GM13976 (cell line): ENCODE results near the gene ROPN1L.
"Not testable (repeated sequence)": the region's sequence is repeated elsewhere in the genome, so short reads cannot be mapped to it uniquely, and the experiment has no call there.

Experiments used
- DNase-seq: peaks from one replicate; pipeline ENCODE4 v3.0.0; 2012; ENCODE audit warnings: low spot score
- in situ Hi-C: fragments of 300-500 bp; cut with MboI; formaldehyde crosslinking; loops from one replicate; pipeline ENCODE4 v1.12.0; 2022; ENCODE audit warnings: low sequenced_read_pairs, mixed read lengths, inconsistent platforms; ENCODE audit not compliant: unreplicated experiment
- TF ChIP-seq, protein P1 (sequence below): IDR thresholded peaks from 2 replicates; pipeline ENCODE4 v1.5.1; 2012; ENCODE audit warnings: borderline replicate concordance, mild to moderate bottlenecking; ENCODE audit not compliant: insufficient read depth; ENCODE audit errors: extremely low read depth, missing control alignments, control extremely low read depth

Gene ROPN1L

DNA sequence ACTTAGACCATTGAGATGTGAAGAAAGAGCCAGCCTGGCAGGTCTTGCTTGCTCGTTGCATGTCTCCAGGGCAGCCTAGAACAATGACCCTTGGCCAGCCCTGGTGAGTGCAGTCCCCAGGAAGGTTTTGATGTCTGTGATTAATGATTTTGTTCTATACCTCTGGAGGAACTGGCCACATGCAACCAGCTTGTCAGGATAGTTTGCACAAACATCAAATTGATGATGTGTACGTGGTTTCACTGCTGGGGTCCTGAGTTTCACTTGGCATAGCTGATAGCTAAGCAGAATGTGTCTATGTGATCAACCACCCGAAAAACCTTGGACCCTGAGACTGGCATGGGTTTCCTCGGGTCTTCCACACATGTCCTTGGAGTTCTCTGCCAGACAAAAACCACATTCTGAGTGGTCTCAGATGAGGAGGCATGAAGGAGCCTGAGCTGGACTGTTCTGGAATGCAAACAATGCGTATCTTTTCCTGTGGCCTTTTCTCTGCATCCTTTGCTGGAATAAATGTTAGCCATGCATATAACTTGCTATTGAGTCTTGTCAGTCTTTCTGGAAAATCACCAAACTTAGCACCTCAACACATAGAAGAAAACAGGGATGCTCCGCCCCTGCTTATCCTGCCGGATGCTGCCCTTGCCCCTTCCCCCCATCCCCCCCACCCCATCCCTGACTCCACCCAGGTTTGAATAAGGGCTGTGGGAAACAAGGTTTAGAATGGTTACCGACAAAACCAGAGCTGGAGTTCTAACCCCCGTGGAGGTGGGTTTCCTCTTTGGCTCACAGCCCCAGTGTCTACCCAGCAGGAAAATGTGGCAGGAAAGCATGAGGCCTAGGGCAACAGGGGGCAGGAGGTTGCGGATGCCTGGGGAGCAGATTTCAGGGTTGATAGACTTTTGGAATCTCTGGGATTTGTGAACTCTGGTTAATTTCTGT, 72.1 kb downstream of the ROPN1L start:
- no peak for DNase-seq
- TF ChIP-seq, protein P1, sequence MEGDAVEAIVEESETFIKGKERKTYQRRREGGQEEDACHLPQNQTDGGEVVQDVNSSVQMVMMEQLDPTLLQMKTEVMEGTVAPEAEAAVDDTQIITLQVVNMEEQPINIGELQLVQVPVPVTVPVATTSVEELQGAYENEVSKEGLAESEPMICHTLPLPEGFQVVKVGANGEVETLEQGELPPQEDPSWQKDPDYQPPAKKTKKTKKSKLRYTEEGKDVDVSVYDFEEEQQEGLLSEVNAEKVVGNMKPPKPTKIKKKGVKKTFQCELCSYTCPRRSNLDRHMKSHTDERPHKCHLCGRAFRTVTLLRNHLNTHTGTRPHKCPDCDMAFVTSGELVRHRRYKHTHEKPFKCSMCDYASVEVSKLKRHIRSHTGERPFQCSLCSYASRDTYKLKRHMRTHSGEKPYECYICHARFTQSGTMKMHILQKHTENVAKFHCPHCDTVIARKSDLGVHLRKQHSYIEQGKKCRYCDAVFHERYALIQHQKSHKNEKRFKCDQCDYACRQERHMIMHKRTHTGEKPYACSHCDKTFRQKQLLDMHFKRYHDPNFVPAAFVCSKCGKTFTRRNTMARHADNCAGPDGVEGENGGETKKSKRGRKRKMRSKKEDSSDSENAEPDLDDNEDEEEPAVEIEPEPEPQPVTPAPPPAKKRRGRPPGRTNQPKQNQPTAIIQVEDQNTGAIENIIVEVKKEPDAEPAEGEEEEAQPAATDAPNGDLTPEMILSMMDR: no peak
- in situ Hi-C loops: no loop called here

DNA sequence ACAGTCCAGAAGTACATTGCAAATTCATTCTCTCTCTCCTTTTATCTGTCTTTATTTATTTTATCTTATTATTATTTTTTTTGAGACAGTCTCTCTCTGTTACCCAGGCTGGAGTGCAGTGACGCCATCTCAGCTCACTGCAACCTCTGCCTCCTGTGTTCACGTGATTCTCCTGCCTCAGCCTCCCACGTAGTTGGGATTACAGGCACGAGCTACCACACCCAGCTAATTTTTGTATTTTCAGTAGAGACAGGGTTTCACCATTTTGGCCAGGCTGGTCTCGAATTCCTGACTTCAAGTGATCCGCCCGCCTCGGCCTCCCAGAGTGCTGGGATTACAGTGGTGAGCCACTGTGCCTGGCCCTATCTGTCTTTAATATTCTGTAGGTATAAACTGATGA, 72.9 kb downstream of the ROPN1L start:
- DNase-seq, in situ Hi-C loops: not testable (repeated sequence)
